Parathyroid adenoma (tissue), 2 donors: Measurements from ENCODE around the gene PTCH1.

Source experiments
- H2AFZ ChIP-seq: fragments of 300-600 bp; sonication (generic); one replicate; pipeline ENCODE4 v1.7.0; 2017; ENCODE audit warnings: antibody characterized with exemption, mild to moderate bottlenecking
- H3K27ac ChIP-seq: fragments of 300-600 bp; sonication (generic); one replicate; pipeline ENCODE4 v1.7.0; 2017
- H3K27me3 ChIP-seq: fragments of 300-600 bp; sonication (generic); one replicate; pipeline ENCODE4 v1.7.0; 2017; ENCODE audit warnings: low read length; ENCODE audit not compliant: control insufficient read depth, insufficient read depth
- H3K36me3 ChIP-seq: fragments of 300-600 bp; sonication (generic); one replicate; pipeline ENCODE4 v1.7.0; 2017; ENCODE audit warnings: low read length; ENCODE audit not compliant: control insufficient read depth, insufficient read depth
- H3K4me1 ChIP-seq: fragments of 300-600 bp; sonication (generic); one replicate; pipeline ENCODE4 v1.7.0; 2017; ENCODE audit warnings: control low read depth
- H3K4me2 ChIP-seq: fragments of 300-600 bp; sonication (generic); one replicate; pipeline ENCODE4 v1.7.0; 2017; ENCODE audit warnings: low read length
- H3K4me3 ChIP-seq: fragments of 300-600 bp; sonication (generic); one replicate; pipeline ENCODE4 v1.7.0; 2017; ENCODE audit warnings: low read depth, low read length
- H3K79me2 ChIP-seq: fragments of 300-600 bp; sonication (generic); one replicate; pipeline ENCODE4 v1.7.0; 2017; ENCODE audit warnings: control low read depth
- H3K9ac ChIP-seq: fragments of 300-600 bp; sonication (generic); one replicate; pipeline ENCODE4 v1.7.0; 2017; ENCODE audit warnings: mild to moderate bottlenecking
- H3K9me3 ChIP-seq: fragments of 300-600 bp; sonication (generic); one replicate; pipeline ENCODE4 v1.7.0; 2017; ENCODE audit warnings: low read length; ENCODE audit not compliant: control insufficient read depth
- TF ChIP-seq, protein P1 (sequence below): fragments of 300-600 bp; sonication (generic); IDR thresholded peaks from one replicate; pipeline ENCODE4 v1.7.0; 2017; ENCODE audit warnings: antibody characterized with exemption, mild to moderate bottlenecking
- donor health status: primary hyperparathyroidism.

The PTCH1 gene

DNA sequence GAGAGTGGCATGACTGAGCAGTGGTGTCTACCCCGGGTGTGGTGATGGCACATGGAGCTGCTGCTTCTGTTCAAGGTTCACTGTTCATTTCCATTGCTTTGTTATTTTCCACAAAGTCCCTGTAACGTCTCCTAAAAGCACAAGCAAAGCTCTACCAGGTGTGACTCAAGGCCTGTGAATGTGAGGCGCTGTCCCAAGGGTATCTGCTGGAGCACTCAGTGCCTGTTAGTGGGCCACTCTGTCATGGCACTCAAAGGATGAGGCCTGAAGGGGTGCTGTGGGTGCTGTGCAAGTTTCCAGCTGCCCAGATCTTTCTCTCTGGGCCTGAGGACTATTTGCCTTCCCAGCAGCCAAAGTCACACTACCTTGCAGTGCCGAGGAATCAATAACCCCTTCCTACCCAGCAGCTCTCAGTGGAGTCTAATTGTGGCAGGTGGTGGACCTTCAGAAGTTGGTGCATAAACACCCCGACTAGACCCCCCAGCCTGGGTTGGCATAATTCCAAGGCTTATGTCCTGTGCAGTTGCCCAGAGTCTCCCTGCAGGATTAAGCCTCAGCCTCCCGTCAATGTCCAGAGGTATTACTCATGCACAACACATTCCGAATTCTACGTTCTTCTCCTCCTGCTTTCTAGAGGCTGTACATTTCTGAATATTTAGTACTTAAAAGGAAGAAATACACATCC lies 17.4 kb upstream of the PTCH1 start:
- H3K36me3 ChIP-seq = no peaks in the 10 kb centered on the region
- TF ChIP-seq, protein P1, sequence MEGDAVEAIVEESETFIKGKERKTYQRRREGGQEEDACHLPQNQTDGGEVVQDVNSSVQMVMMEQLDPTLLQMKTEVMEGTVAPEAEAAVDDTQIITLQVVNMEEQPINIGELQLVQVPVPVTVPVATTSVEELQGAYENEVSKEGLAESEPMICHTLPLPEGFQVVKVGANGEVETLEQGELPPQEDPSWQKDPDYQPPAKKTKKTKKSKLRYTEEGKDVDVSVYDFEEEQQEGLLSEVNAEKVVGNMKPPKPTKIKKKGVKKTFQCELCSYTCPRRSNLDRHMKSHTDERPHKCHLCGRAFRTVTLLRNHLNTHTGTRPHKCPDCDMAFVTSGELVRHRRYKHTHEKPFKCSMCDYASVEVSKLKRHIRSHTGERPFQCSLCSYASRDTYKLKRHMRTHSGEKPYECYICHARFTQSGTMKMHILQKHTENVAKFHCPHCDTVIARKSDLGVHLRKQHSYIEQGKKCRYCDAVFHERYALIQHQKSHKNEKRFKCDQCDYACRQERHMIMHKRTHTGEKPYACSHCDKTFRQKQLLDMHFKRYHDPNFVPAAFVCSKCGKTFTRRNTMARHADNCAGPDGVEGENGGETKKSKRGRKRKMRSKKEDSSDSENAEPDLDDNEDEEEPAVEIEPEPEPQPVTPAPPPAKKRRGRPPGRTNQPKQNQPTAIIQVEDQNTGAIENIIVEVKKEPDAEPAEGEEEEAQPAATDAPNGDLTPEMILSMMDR = no peak
- no peaks in the 10 kb centered on the region for H3K27me3 ChIP-seq
- H3K9ac ChIP-seq = no peak overlapping the region
- H3K4me1 ChIP-seq = no peaks in the 10 kb centered on the region
- H3K9me3 ChIP-seq = no peaks in the 10 kb centered on the region
- no peak overlapping the region for H3K27ac ChIP-seq
- no peak overlapping the region for H3K4me3 ChIP-seq
- H3K4me2 ChIP-seq = no peak overlapping the region
- H2AFZ ChIP-seq = no peak overlapping the region
- no peaks in the 10 kb centered on the region for H3K79me2 ChIP-seq

DNA sequence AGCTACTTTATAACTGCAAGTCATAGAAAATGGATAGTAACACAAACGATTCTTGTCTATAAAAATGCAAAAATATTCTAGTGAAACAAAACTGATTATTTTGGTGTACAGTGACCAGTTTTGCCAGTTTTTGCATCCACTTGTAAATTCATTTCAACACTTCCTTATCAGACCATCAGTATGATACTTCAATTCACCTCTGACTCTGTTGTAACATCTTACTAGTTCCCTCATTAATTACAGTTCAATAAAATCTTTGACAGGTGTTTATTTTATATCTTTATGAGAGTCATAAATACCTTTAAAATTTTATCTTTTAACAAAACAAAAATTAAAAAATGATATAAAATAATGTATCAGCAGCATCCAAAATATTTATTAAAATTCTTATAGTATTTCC lies 13.1 kb upstream of the PTCH1 start:
- Histone ChIP-seq H3K4me2 (no peak overlapping the region), H3K79me2 (no peaks in the 10 kb centered on the region), H3K4me3 (no peak overlapping the region), H3K27ac (no peak overlapping the region), H3K27me3 (no peaks in the 10 kb centered on the region), H3K36me3 (no peaks in the 10 kb centered on the region), H3K4me1 (no peaks in the 10 kb centered on the region), H3K9me3 (no peaks in the 10 kb centered on the region), H3K9ac (no peak overlapping the region), H2AFZ (no peak overlapping the region)
- TF ChIP-seq, protein P1 = no peak

DNA sequence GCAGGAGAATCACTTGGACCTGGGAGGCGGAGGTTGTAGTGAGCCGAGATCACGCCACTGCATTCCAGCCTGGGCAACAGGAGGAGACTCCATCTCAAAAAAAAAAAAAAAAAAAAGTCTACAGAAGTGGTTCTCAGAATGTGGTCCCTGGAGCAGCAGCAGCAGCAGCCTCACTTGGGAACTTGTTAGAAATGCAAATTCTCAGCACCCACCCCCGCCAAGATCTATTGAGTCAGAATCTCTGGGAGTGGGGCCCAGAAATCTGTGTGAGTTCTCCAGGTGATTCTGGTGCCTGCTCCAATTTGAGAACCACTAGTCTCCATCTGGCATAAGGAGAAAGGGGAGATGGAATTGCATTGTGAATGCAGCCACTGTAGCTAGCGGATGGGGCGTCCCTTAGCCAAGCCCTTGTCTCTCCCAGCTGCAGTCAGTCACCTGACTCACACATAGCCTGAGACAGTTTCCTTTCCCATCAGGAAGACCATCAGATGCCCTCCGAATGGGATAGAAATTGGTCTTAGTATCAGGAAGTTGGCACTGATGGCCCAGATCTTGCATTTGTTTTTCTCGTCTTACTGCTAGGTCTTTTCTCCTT lies 12.2 kb upstream of the PTCH1 start:
- H3K4me1 ChIP-seq = no peaks in the 10 kb centered on the region
- H3K36me3 ChIP-seq = no peaks in the 10 kb centered on the region
- H3K27me3 ChIP-seq = no peaks in the 10 kb centered on the region
- TF ChIP-seq, protein P1 = no peak
- H3K4me2 ChIP-seq = no peak overlapping the region
- no peak overlapping the region for H3K4me3 ChIP-seq
- no peak overlapping the region for H2AFZ ChIP-seq
- no peaks in the 10 kb centered on the region for H3K79me2 ChIP-seq
- H3K27ac ChIP-seq = no peak overlapping the region
- H3K9ac ChIP-seq = no peak overlapping the region
- H3K9me3 ChIP-seq = no peaks in the 10 kb centered on the region

DNA sequence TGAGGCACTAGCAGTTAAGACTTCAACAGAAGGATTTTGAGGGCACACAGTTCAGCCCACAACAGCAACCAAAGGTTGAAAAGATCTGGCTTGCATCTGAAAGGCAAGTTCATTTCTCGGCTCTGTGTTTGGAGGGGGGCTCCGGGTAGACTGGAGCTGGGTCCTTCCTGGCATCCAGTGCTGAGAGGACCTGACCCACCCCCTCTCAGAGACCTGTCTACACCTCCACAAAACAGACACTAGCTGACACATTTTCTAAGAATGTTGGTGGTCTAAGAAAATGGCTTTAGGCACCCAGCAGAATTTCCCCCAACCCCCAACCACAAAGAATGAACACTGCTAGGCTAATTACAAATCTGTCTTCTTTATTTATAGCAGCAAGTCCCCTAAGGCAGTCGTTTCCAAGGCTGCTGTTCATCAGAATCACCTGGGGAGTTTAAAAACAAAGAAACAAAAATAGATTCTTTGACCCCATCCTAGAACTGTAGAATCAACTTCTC lies 6.2 kb upstream of the PTCH1 start:
- TF ChIP-seq, protein P1 = no peak
- Histone ChIP-seq H2AFZ (no peak overlapping the region), H3K4me2 (no peak overlapping the region), H3K9me3 (no peaks in the 10 kb centered on the region), H3K4me1 (no peaks in the 10 kb centered on the region), H3K36me3 (no peaks in the 10 kb centered on the region), H3K9ac (no peak overlapping the region), H3K27me3 (no peaks in the 10 kb centered on the region), H3K27ac (no peak overlapping the region), H3K79me2 (no peaks in the 10 kb centered on the region), H3K4me3 (no peak overlapping the region)

DNA sequence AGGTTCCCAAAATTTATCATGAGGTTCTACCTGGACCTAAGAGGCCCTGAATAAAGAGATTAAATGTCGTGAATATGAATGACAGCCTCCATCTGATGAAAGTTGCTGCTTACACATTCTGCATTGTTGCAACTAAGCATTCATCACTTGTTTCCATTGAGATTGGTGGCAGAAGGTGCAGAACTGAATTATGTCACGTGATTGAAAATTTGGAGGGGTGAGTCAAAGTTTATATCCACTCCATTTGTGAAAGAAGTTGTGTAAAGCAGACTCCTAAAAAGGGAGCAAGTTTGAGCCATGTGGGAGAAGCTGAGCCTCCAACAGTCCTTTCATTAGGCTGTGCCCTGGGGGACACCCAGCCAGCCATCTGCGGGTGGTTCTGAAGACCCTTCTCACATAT lies 4.9 kb upstream of the PTCH1 start:
- Histone ChIP-seq H3K4me2 (no peak overlapping the region), H3K36me3 (no peaks in the 10 kb centered on the region), H3K9ac (no peak overlapping the region), H3K27ac (no peak overlapping the region), H2AFZ (no peak overlapping the region), H3K4me3 (no peak overlapping the region), H3K9me3 (no peaks in the 10 kb centered on the region), H3K4me1 (no peaks in the 10 kb centered on the region), H3K27me3 (no peaks in the 10 kb centered on the region), H3K79me2 (no peaks in the 10 kb centered on the region)
- TF ChIP-seq, protein P1 = no peak
